ENCODE data around the gene ASCC1.

DNA sequence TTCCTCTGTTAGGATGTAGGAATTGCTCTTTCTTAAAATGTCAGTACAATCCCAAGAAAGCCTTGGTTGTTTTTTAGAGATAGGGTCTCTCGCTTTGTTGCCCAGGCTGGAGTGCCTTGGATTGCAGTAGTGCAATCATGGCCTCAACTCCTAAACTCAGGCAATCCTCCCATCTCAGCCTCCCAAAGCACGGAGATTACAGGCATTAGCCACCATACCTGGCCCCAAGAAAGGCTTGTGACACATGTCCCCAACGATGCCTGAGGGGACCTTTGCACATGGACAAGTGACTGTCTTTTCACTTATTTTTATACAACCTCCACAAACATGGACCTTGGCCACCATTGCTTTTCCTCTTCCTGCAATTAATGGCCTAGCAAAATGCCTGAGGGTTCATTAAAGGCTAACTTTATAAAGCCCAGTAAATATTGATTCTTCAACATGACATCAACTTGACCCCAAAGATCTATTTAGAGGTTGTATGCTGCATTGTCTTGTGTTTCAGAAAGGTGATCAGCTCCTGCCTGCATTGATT is 117.7 kb downstream of the ASCC1 start:
- no peak for TF ChIP-seq JUN (IDR thresholded peaks at IDR 0.05; ENCODE audit: borderline replicate concordance, insufficient read depth, insufficient read length, low read depth)
- no peak for TF ChIP-seq CTCF (IDR thresholded peaks at IDR 0.05; ENCODE audit: extremely low read depth in 1 of 2, insufficient read depth in 1 of 2, low read depth in 1 of 2, low read length in 2 of 2)
- no peak for TF ChIP-seq POLR2A (IDR thresholded peaks at IDR 0.05; ENCODE audit: low read depth, low read length)
- TF ChIP-seq POLR2AphosphoS5 (IDR thresholded peaks at IDR 0.05; ENCODE audit: insufficient read depth, low read depth, low read length): no peak
- no peak for TF ChIP-seq EZH2 (IDR thresholded peaks at IDR 0.05; ENCODE audit: borderline replicate concordance, low read depth, low read length, severe bottlenecking)
- TF ChIP-seq, protein P1, sequence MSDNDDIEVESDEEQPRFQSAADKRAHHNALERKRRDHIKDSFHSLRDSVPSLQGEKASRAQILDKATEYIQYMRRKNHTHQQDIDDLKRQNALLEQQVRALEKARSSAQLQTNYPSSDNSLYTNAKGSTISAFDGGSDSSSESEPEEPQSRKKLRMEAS (IDR thresholded peaks at IDR 0.05; ENCODE audit: insufficient read depth, insufficient read length): no peak
- TF ChIP-seq MYC (IDR thresholded peaks at IDR 0.05; ENCODE audit: low read depth, low read length): no peak
- no peak for TF ChIP-seq GATA2 (IDR thresholded peaks at IDR 0.05; ENCODE audit: insufficient read depth, insufficient read length, low read depth, low read length)
- no peak for TF ChIP-seq FOS (IDR thresholded peaks at IDR 0.05; ENCODE audit: borderline replicate concordance, insufficient read depth, low read length)
